Measurements from ENCODE around the gene TRAF3.

Gene TRAF3

DNA sequence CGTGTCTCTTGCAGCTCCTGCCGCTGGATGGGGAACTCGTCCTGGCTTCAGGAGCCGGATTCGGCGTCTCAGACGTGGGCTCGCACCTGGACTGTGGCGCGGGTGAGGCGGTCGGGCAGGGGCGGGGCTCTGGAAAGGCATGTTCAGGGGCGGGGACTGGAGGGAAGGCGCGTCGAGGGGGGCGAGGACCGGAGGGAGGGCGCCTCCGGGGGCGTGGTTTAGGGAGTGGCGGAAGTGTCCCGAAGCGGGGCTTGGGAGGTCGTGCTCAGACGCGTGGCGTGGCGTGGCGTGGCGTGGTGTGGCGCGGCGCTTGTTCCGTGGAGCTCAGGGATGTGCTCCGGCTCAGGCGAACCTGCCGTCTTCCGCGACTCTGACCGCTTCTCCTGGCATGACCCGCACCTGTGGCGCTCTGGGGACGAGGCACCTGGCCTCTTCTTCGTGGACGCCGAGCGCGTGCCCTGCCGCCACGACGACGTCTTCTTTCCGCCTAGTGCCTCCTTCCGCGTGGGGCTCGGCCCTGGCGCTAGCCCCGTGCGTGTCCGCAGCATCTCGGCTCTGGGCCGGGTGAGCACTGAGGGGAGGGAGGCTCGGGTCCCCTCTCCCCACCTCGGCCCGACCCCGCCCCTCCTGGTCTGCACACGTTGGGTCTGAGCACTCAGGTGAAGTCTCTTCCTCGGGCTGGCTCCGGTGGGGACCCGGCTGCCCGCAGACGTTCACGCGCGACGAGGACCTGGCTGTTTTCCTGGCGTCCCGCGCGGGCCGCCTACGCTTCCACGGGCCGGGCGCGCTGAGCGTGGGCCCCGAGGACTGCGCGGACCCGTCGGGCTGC lies 151.4 kb downstream of the TRAF3 start:
- no peak overlapping the region for H3K4me2 ChIP-seq (ENCODE audit: low read depth, low read length, poor library complexity, severe bottlenecking)
- no peak overlapping the region for H3K9ac ChIP-seq (ENCODE audit: low read length)
- H3K79me2 ChIP-seq (ENCODE audit: insufficient read depth, low read length): no peaks in the 10 kb centered on the region
- H3K4me3 ChIP-seq (ENCODE audit: insufficient read depth, low read length, poor library complexity, severe bottlenecking): no peak overlapping the region
- no peaks in the 10 kb centered on the region for H3K9me3 ChIP-seq (ENCODE audit: insufficient read depth, low read length)
- H2AFZ ChIP-seq (ENCODE audit: low read depth, low read length, severe bottlenecking): no peak overlapping the region
- no peaks in the 10 kb centered on the region for H3K27me3 ChIP-seq (ENCODE audit: low read length)
- H3F3A ChIP-seq (ENCODE audit: insufficient read depth): no peaks in the 10 kb centered on the region
- H4K20me1 ChIP-seq (ENCODE audit: low read depth, low read length): no peaks in the 10 kb centered on the region
- H3K9me2 ChIP-seq (replicated peaks; ENCODE audit: insufficient read depth, low read length): no peaks in the 10 kb centered on the region
- H3K36me3 ChIP-seq (ENCODE audit: low read length): no peaks in the 10 kb centered on the region
- H3K27ac ChIP-seq (ENCODE audit: low read depth, low read length): no peak overlapping the region
- TF ChIP-seq, protein P1, sequence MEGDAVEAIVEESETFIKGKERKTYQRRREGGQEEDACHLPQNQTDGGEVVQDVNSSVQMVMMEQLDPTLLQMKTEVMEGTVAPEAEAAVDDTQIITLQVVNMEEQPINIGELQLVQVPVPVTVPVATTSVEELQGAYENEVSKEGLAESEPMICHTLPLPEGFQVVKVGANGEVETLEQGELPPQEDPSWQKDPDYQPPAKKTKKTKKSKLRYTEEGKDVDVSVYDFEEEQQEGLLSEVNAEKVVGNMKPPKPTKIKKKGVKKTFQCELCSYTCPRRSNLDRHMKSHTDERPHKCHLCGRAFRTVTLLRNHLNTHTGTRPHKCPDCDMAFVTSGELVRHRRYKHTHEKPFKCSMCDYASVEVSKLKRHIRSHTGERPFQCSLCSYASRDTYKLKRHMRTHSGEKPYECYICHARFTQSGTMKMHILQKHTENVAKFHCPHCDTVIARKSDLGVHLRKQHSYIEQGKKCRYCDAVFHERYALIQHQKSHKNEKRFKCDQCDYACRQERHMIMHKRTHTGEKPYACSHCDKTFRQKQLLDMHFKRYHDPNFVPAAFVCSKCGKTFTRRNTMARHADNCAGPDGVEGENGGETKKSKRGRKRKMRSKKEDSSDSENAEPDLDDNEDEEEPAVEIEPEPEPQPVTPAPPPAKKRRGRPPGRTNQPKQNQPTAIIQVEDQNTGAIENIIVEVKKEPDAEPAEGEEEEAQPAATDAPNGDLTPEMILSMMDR (IDR thresholded peaks at IDR 0.05; ENCODE audit: insufficient read depth, low read length, poor library complexity, severe bottlenecking): no peak
- TF ChIP-seq EZH2phosphoT487 (conservative IDR thresholded peaks at IDR 0.05; ENCODE audit: low read length): no peak

DNA sequence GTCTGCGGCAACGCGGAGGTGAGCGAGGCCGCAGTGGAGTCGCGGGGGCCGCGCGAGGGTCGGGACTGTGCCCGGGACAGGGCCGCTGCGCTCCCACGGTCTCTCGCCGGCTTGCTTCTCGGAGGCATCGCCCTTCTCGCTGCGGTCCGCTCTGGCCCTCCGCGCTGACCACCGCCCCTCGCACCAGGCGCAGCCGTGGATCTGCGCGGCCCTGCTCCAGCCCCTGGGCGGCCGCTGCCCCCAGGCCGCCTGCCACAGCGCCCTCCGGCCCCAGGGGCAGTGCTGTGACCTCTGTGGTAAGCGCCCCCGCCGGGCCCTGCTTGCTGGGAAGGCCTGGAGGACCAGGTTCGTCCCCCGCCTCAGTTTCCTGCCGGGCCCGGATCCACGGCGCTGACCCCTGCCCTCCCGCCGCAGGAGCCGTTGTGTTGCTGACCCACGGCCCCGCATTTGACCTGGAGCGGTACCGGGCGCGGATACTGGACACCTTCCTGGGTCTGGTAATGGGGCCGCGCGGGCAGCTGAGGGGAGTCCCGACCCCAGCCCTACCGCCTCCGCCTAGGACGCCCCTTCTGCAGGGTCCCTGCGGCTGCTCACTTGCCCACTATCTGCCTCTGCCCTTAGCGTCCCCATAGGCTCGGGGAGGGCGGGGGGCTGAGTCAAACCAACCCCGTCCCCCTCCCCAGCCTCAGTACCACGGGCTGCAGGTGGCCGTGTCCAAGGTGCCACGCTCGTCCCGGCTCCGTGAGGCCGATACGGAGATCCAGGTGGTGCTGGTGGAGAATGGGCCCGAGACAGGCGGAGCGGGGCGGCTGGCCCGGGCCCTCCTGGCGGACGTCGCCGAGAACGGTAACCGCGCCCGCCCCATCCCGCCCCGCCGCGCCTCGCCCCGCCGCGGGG lies 152.2 kb downstream of the TRAF3 start:
- TF ChIP-seq, protein P1 (IDR thresholded peaks at IDR 0.05; ENCODE audit: insufficient read depth, low read length, poor library complexity, severe bottlenecking): no peak
- TF ChIP-seq EZH2phosphoT487 (conservative IDR thresholded peaks at IDR 0.05; ENCODE audit: low read length): no peak
- H3K4me2 ChIP-seq (ENCODE audit: low read depth, low read length, poor library complexity, severe bottlenecking): no peak overlapping the region
- no peaks in the 10 kb centered on the region for H3K36me3 ChIP-seq (ENCODE audit: low read length)
- no peak overlapping the region for H3K9ac ChIP-seq (ENCODE audit: low read length)
- H3F3A ChIP-seq (ENCODE audit: insufficient read depth): no peaks in the 10 kb centered on the region
- H3K27ac ChIP-seq (ENCODE audit: low read depth, low read length): no peak overlapping the region
- no peak overlapping the region for H2AFZ ChIP-seq (ENCODE audit: low read depth, low read length, severe bottlenecking)
- no peaks in the 10 kb centered on the region for H3K79me2 ChIP-seq (ENCODE audit: insufficient read depth, low read length)
- H3K4me3 ChIP-seq (ENCODE audit: insufficient read depth, low read length, poor library complexity, severe bottlenecking): no peak overlapping the region
- H3K9me3 ChIP-seq (ENCODE audit: insufficient read depth, low read length): no peaks in the 10 kb centered on the region
- H4K20me1 ChIP-seq (ENCODE audit: low read depth, low read length): no peaks in the 10 kb centered on the region
- no peaks in the 10 kb centered on the region for H3K9me2 ChIP-seq (replicated peaks; ENCODE audit: insufficient read depth, low read length)
- no peaks in the 10 kb centered on the region for H3K27me3 ChIP-seq (ENCODE audit: low read length)

DNA sequence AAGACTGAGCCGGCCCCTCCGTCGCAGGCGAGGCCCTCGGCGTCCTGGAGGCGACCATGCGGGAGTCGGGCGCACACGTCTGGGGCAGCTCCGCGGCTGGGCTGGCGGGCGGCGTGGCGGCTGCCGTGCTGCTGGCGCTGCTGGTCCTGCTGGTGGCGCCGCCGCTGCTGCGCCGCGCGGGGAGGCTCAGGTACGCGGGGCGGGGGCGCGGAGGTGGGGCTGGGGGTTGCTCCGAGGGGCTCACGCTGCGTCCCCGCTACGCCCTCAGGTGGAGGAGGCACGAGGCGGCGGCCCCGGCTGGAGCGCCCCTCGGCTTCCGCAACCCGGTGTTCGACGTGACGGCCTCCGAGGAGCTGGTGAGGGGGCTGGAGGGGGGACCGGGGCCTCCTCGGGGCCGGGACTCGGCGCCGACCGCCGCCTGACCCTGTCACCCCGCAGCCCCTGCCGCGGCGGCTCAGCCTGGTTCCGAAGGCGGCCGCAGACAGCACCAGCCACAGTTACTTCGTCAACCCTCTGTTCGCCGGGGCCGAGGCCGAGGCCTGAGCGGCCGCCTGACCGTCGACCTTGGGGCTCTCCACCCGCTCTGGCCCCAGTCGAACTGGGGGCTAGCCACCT lies 153.0 kb downstream of the TRAF3 start:
- Histone ChIP-seq H3K36me3 (ENCODE audit: low read length) (no peaks in the 10 kb centered on the region), H3K4me2 (ENCODE audit: low read depth, low read length, poor library complexity, severe bottlenecking) (no peak overlapping the region), H2AFZ (ENCODE audit: low read depth, low read length, severe bottlenecking) (no peak overlapping the region), H3K79me2 (ENCODE audit: insufficient read depth, low read length) (no peaks in the 10 kb centered on the region), H3K9me2 (replicated peaks; ENCODE audit: insufficient read depth, low read length) (no peaks in the 10 kb centered on the region), H3K27me3 (ENCODE audit: low read length) (no peaks in the 10 kb centered on the region), H3K27ac (ENCODE audit: low read depth, low read length) (no peak overlapping the region), H3F3A (ENCODE audit: insufficient read depth) (peaks cover 4% of the 10 kb centered on the region), H3K9ac (ENCODE audit: low read length) (no peak overlapping the region), H3K4me3 (ENCODE audit: insufficient read depth, low read length, poor library complexity, severe bottlenecking) (no peak overlapping the region), H3K9me3 (ENCODE audit: insufficient read depth, low read length) (no peaks in the 10 kb centered on the region), H4K20me1 (ENCODE audit: low read depth, low read length) (no peaks in the 10 kb centered on the region)
- TF ChIP-seq, protein P1 (IDR thresholded peaks at IDR 0.05; ENCODE audit: insufficient read depth, low read length, poor library complexity, severe bottlenecking): no peak
- TF ChIP-seq EZH2phosphoT487 (conservative IDR thresholded peaks at IDR 0.05; ENCODE audit: low read length): no peak
